ENCODE data around the gene PADI3. TPM values are rescaled to one million over a fixed set of nuclear protein-coding genes. Genes with fewer than 3 reads are reported as not detected.

Gene PADI3
- total RNA-seq, 1 experiment from 2014 or later = 2.5 TPM

GRCh38 chr1:17260264-17260663, 11.4 kb downstream of the PADI3 start:
- TF ChIP-seq CTCF (conservative IDR thresholded peaks at IDR 0.05) = no peak
- Mint-ChIP-seq H3K36me3 (ENCODE audit: insufficient read depth in 1 of 3, low read depth in 3 of 3) (peaks cover 0 to 5% (median 0%) of the 10 kb centered on the region in 3 experiments; a peak in 2 of 7 replicates), H3K27ac (no peak overlapping the region), H3K4me3 (no peak overlapping the region), H3K27me3 (ENCODE audit: low read depth) (no peaks in the 10 kb centered on the region), H3K9me3 (peaks cover 4 to 5% of the 10 kb centered on the region in 2 experiments; a peak in 4 of 5 replicates), H3K4me1 (peaks cover 0 to 6% of the 10 kb centered on the region in 2 experiments; a peak in 2 of 4 replicates)
- H2BK5ac ChIP-seq (ENCODE audit: insufficient read length, low read length) = no peak overlapping the region
- no peaks in the 10 kb centered on the region for H3K79me1 ChIP-seq (ENCODE audit: insufficient read depth, low read depth, low read length, poor library complexity, severe bottlenecking)
- no peak overlapping the region for H2BK15ac ChIP-seq (ENCODE audit: low read depth, low read length)
- WGBS (ENCODE audit: extremely low coverage, insufficient read length, low lambda C conversion rate) = no CpG with 5 or more reads among the region's 7 CpGs
- H3K9me3 ChIP-seq (ENCODE audit: control insufficient read depth, low read depth, low read length) = no peaks in the 10 kb centered on the region
- H2BK12ac ChIP-seq (ENCODE audit: insufficient read length, low read depth, low read length) = no peak overlapping the region
- H3K27me3 ChIP-seq (ENCODE audit: insufficient read depth, low read length) = no peaks in the 10 kb centered on the region
- no peak overlapping the region for H4K5ac ChIP-seq (ENCODE audit: insufficient read length, low read depth, low read length)
- H3K14ac ChIP-seq (ENCODE audit: insufficient read depth, low read length) = no peak overlapping the region
- no peak overlapping the region for H3K23ac ChIP-seq (ENCODE audit: insufficient read length, low read depth, low read length)
- DNase-seq = no peak
- no peak overlapping the region for H3K4ac ChIP-seq (ENCODE audit: low read depth, low read length)
- H3K9ac ChIP-seq (ENCODE audit: extremely low read depth, insufficient read length, low read length) = no peak overlapping the region
- no peaks in the 10 kb centered on the region for H3K23me2 ChIP-seq (ENCODE audit: insufficient read length, low read depth, low read length, poor library complexity, severe bottlenecking)
- H2AK5ac ChIP-seq (ENCODE audit: insufficient read length, low read length) = no peak overlapping the region
- no peaks in the 10 kb centered on the region for H4K20me1 ChIP-seq (ENCODE audit: control insufficient read depth, insufficient read depth, insufficient read length)
- H4K8ac ChIP-seq (replicated peaks; ENCODE audit: insufficient read length, low read depth, low read length) = no peak overlapping the region
- no peak overlapping the region for H3K4me2 ChIP-seq (ENCODE audit: insufficient read depth, insufficient read length, low read length)
- H3K18ac ChIP-seq (ENCODE audit: insufficient read length, low read depth, low read length) = no peak overlapping the region
- no peaks in the 10 kb centered on the region for H3K4me1 ChIP-seq (ENCODE audit: insufficient read depth, low read length)
- H3K79me2 ChIP-seq (ENCODE audit: insufficient read depth, low read length) = no peaks in the 10 kb centered on the region
- no peak overlapping the region for H2BK20ac ChIP-seq (ENCODE audit: low read depth, low read length, poor library complexity, severe bottlenecking)
- no peak overlapping the region for H3K27ac ChIP-seq (ENCODE audit: insufficient read length, low read depth, low read length)
- no peak overlapping the region for H2BK120ac ChIP-seq (ENCODE audit: low read depth, low read length, poor library complexity, severe bottlenecking)
- no peak overlapping the region for H2AFZ ChIP-seq (ENCODE audit: low read length)
- H3K56ac ChIP-seq (ENCODE audit: insufficient read length, low read depth, low read length) = no peak overlapping the region
- no peak overlapping the region for H4K91ac ChIP-seq (ENCODE audit: insufficient read length, low read depth, low read length)
- H3T11ph ChIP-seq (ENCODE audit: low read length) = no peak overlapping the region

Data from H9 (cell line).